Suprapubic skin (tissue), 4 donors: ENCODE data around the gene AGPAT1. TPM values are rescaled to one million over a fixed set of nuclear protein-coding genes. Genes with fewer than 3 reads are reported as not detected.

Source experiments
- DNase-seq, 2 donors: peaks; one replicate each; pipeline ENCODE4 v3.0.0-alpha.2; 2019; ENCODE audit warnings: low spot score in 2 of 2
- H3K27ac ChIP-seq: fragments of 200-600 bp; sonication (generic); one replicate; pipeline ENCODE4 v1.5.1; 2019
- H3K27me3 ChIP-seq: fragments of 200-600 bp; sonication (generic); one replicate; pipeline ENCODE4 v1.5.1; 2019
- H3K36me3 ChIP-seq: fragments of 200-600 bp; sonication (generic); one replicate; pipeline ENCODE4 v1.5.1; 2019
- H3K4me1 ChIP-seq: fragments of 200-600 bp; sonication (generic); one replicate; pipeline ENCODE4 v1.5.1; 2019
- H3K4me3 ChIP-seq: fragments of 200-600 bp; sonication (generic); one replicate; pipeline ENCODE4 v1.5.1; 2019; ENCODE audit warnings: mild to moderate bottlenecking
- H3K9me3 ChIP-seq: fragments of 200-600 bp; sonication (generic); one replicate; pipeline ENCODE4 v1.5.1; 2019
- CTCF ChIP-seq, 2 donors: fragments of 200-600 bp in 1 of 2; fragments of 450-650 bp in 1 of 2; sonication (generic) in 1 of 2; IDR thresholded peaks; one replicate each; pipeline ENCODE4 v1.5.1; 2016 to 2019; ENCODE audit warnings: antibody characterized with exemption in 2 of 2, mild to moderate bottlenecking in 1 of 2, moderate library complexity in 1 of 2
- EP300 ChIP-seq: sonication (generic); formaldehyde crosslinking; IDR thresholded peaks from one replicate; pipeline ENCODE4 v1.6.1; 2017; ENCODE audit warnings: antibody characterized with exemption
- POLR2A ChIP-seq, 2 donors: fragments of 450-650 bp; IDR thresholded peaks; one replicate each; pipeline ENCODE4 v1.6.1; 2017; ENCODE audit warnings: antibody characterized with exemption in 2 of 2, mild to moderate bottlenecking in 2 of 2, moderate library complexity in 2 of 2
- POLR2AphosphoS5 ChIP-seq, 3 donors: sonication (generic); formaldehyde crosslinking; IDR thresholded peaks; one replicate each; pipeline ENCODE4 v1.6.1; 2017; ENCODE audit warnings: antibody characterized with exemption in 3 of 3
- WGBS: methylation state at CpG from one replicate; pipeline ENCODE4 v1.1.5; 2018; 5-methylcytosine and 5-hydroxymethylcytosine counted together
- total RNA-seq, 4 donors: library from RNA; depleted of rRNA; stranded (reverse); fragments of >200 nt; gene quantifications; one replicate each; pipeline ENCODE4 v1.1.0, GENCODE V29; 2016

Gene AGPAT1
- total RNA-seq, 4 donors from 2014 or later = 30.4 to 68.9 (median 42.6) TPM

GRCh38 chr6:32168350-32168749 is 7.5 kb downstream of the AGPAT1 start:
- Histone ChIP-seq H3K9me3 (no peaks in the 10 kb centered on the region), H3K27me3 (no peaks in the 10 kb centered on the region), H3K4me3 (no peak overlapping the region), H3K27ac (no peak overlapping the region), H3K4me1 (peaks cover 10% of the 10 kb centered on the region), H3K36me3 (peaks cover 71% of the 10 kb centered on the region)
- WGBS = 72% methylated on average over 2 of the region's 2 CpGs
- no peak for DNase-seq
- TF ChIP-seq CTCF (IDR thresholded peaks at IDR 0.05) = no peak
- TF ChIP-seq POLR2AphosphoS5 (IDR thresholded peaks at IDR 0.05) = no peak
- no peak for TF ChIP-seq EP300
- no peak for TF ChIP-seq POLR2A (IDR thresholded peaks at IDR 0.05)

- 78% methylated on average over 6 of the region's 6 CpGs for WGBS
- DNase-seq = no peak
- H3K4me3 ChIP-seq = no peak overlapping the region
- no peaks in the 10 kb centered on the region for H3K9me3 ChIP-seq
- no peak overlapping the region for H3K27ac ChIP-seq
- H3K4me1 ChIP-seq = peaks cover 6% of the 10 kb centered on the region
- no peaks in the 10 kb centered on the region for H3K27me3 ChIP-seq
- peaks cover 74% of the 10 kb centered on the region for H3K36me3 ChIP-seq
- no peak for TF ChIP-seq POLR2A (IDR thresholded peaks at IDR 0.05)
- no peak for TF ChIP-seq POLR2AphosphoS5 (IDR thresholded peaks at IDR 0.05)
- no peak for TF ChIP-seq CTCF (IDR thresholded peaks at IDR 0.05)
- TF ChIP-seq EP300 = no peak
Observed at GRCh38 chr6:32167761-32168262, 8.1 kb downstream of the AGPAT1 start.

GRCh38 chr6:32167154-32167760 is 8.6 kb downstream of the AGPAT1 start:
- no peak overlapping the region for H3K27ac ChIP-seq
- WGBS = 70% methylated on average over 17 of the region's 32 CpGs
- H3K9me3 ChIP-seq = no peaks in the 10 kb centered on the region
- H3K36me3 ChIP-seq = peaks cover 80% of the 10 kb centered on the region
- no peak for DNase-seq
- H3K4me1 ChIP-seq = peaks cover under 1% of the 10 kb centered on the region
- no peaks in the 10 kb centered on the region for H3K27me3 ChIP-seq
- TF ChIP-seq POLR2AphosphoS5 (IDR thresholded peaks at IDR 0.05) (no peak), POLR2A (IDR thresholded peaks at IDR 0.05) (no peak), CTCF (IDR thresholded peaks at IDR 0.05) (no peak), EP300 (no peak)
- no peak overlapping the region for H3K4me3 ChIP-seq

GRCh38 chr6:32166411-32167061 is 9.3 kb downstream of the AGPAT1 start:
- DNase-seq = no peak
- no peak for TF ChIP-seq POLR2AphosphoS5 (IDR thresholded peaks at IDR 0.05)
- TF ChIP-seq CTCF (IDR thresholded peaks at IDR 0.05) = no peak
- no peak for TF ChIP-seq EP300
- no peak for TF ChIP-seq POLR2A (IDR thresholded peaks at IDR 0.05)
- WGBS = 91% methylated on average over 24 of the region's 30 CpGs
- Histone ChIP-seq H3K27ac (no peak overlapping the region), H3K4me1 (no peaks in the 10 kb centered on the region), H3K27me3 (no peaks in the 10 kb centered on the region), H3K9me3 (no peaks in the 10 kb centered on the region), H3K4me3 (no peak overlapping the region), H3K36me3 (peaks cover 87% of the 10 kb centered on the region)

GRCh38 chr6:32164295-32164694 is 11.6 kb downstream of the AGPAT1 start, which contains the start of gene EGFL8:
Gene EGFL8 (plus strand): TSS chr6:32164595. CDS start chr6:32166166, 1,571 bp downstream.
- DNase-seq = no peak
- Histone ChIP-seq H3K27ac (no peak within 1 kb of the TSS), H3K36me3 (peaks cover 77% of the 10 kb centered on the region), H3K9me3 (no peaks in the 10 kb centered on the region), H3K27me3 (no peaks in the 10 kb centered on the region), H3K4me3 (no peak within 1 kb of the TSS), H3K4me1 (no peaks in the 10 kb centered on the region)
- TF ChIP-seq CTCF (IDR thresholded peaks at IDR 0.05) (no peak), POLR2AphosphoS5 (IDR thresholded peaks at IDR 0.05) (no peak), POLR2A (IDR thresholded peaks at IDR 0.05) (no peak)
